Spleen (tissue), 7 donors: Measurements from ENCODE around the gene SOST.

ENCODE experiments used
- CTCF ChIP-seq, 11 experiments: fragments of 200-600 bp in 7 of 11; fragments of 450-650 bp in 4 of 11; sonication (generic) in 4 of 11; IDR thresholded peaks in 8 of 11; conservative IDR thresholded peaks in 3 of 11; 1 replicate in 7 of 11; 2 replicates in 4 of 11; pipeline versions ENCODE4 v1.4.0 to v1.8.0; 2016 to 2021; ENCODE audit warnings: antibody characterized with exemption in 11 of 11, inconsistent platforms in 4 of 11, mild to moderate bottlenecking in 1 of 11
- POLR2A ChIP-seq, 3 donors: fragments of 450-650 bp; IDR thresholded peaks; one replicate each; pipeline ENCODE4 v1.5.1; 2017; ENCODE audit warnings: antibody characterized with exemption in 3 of 3, mild to moderate bottlenecking in 1 of 3
- POLR2AphosphoS5 ChIP-seq, 3 donors: sonication (generic); formaldehyde crosslinking; IDR thresholded peaks; one replicate each; pipeline ENCODE4 v1.5.1; 2017; ENCODE audit warnings: antibody characterized with exemption in 3 of 3
- donor health status: DM: no; HTN: no; CAD: no; lungs with moderate emphysema.
- donor health status: DM: no; HTN: no; CAD: no.
- donor health status: DM: no; HTN: no; CAD: no.

GRCh38 chr17:43734376-43734775 is 24.2 kb downstream of the SOST start:
- TF ChIP-seq CTCF (IDR thresholded peaks at IDR 0.05 in 8 of 11, conservative IDR thresholded peaks at IDR 0.05 in 3 of 11), result no peak
- no peak for TF ChIP-seq POLR2AphosphoS5 (IDR thresholded peaks at IDR 0.05)
- no peak for TF ChIP-seq POLR2A (IDR thresholded peaks at IDR 0.05)
